K562 (cell line): ENCODE data around the gene WFDC1. TPM values are rescaled to one million over a fixed set of nuclear protein-coding genes. Genes with fewer than 3 reads are reported as not detected.

Source experiments
- ATAC-seq: fragments of 200-7000 bp; cut with Tn5 transposase; 3 replicates; pipeline ENCODE4 v1.9.1; 2020; ENCODE audit warnings: moderate library complexity
- BruUV-seq: library from RNA; stranded (reverse); fragments of 400-500 nt; replicated peaks from 2 replicates; lab custom pipeline; 2021; lab: Mats Ljungman, UMichigan
- CTCF ChIA-PET: fragments of 300-600 bp; formaldehyde crosslinking; extraction: SDS; loops from one replicate; lab custom pipeline; 2021; ENCODE audit warnings: low intra/inter-chr PET ratio; lab: Yijun Ruan, JAX
- POLR2A ChIA-PET: fragments of 300-600, 350-650 bp; sonication (Branson Sonifier 250); formaldehyde crosslinking; extraction: SDS; loops from one replicate; lab custom pipeline; 2021; ENCODE audit warnings: antibody characterized with exemption, inconsistent platforms; lab: Yijun Ruan, JAX
- DNase-seq, 4 experiments: peaks; one replicate each; pipeline versions ENCODE4 v3.0.0 to v3.0.0-alpha.2; 2011 to 2018; ENCODE audit warnings: low spot score in 3 of 4, mixed read lengths in 3 of 4; ENCODE audit errors: extremely low read depth in 1 of 4
- FAIRE-seq: peaks from 2 replicates; lab custom pipeline; 2011; peaks lifted over from hg19 to GRCh38; lab: Jason Lieb, UNC
- H2AFZ ChIP-seq: 2 replicates; pipeline ENCODE4 v1.6.0; 2011; ENCODE audit warnings: low read depth, low read length, control low read depth, inconsistent platforms
- H3K27ac ChIP-seq: fragments of 200-600 bp; 3 replicates; pipeline ENCODE4 v1.8.0; 2011; ENCODE audit warnings: low read depth, mild to moderate bottlenecking, control low read depth, inconsistent platforms, low read length, moderate library complexity, mixed read lengths; ENCODE audit errors: extremely low read depth
- H3K27me3 ChIP-seq, 2 experiments: fragments of 300-600 bp in 1 of 2; 2 replicates in 1 of 2; 3 replicates in 1 of 2; pipeline versions ENCODE4 v1.6.0 to v1.8.0; 2011; ENCODE audit warnings: inconsistent platforms in 2 of 2, low read length in 2 of 2, mild to moderate bottlenecking in 1 of 2, mixed read lengths in 1 of 2, moderate library complexity in 1 of 2; ENCODE audit not compliant: control insufficient read depth in 2 of 2, insufficient read depth in 2 of 2
- H3K36me3 ChIP-seq: fragments of 300-600 bp; 3 replicates; pipeline ENCODE4 v1.8.0; 2011; ENCODE audit warnings: mild to moderate bottlenecking, low read length, inconsistent platforms; ENCODE audit not compliant: control insufficient read depth, insufficient read depth
- H3K4me1 ChIP-seq, 2 experiments: fragments of 200-600 bp in 1 of 2; replicated peaks in 1 of 2; 2 replicates in 1 of 2; 3 replicates in 1 of 2; pipeline versions ENCODE4 v1.5.1 to v1.8.0; 2011; ENCODE audit warnings: inconsistent platforms in 2 of 2, low read length in 2 of 2, mild to moderate bottlenecking in 1 of 2, mixed read lengths in 1 of 2, moderate library complexity in 1 of 2; ENCODE audit not compliant: control insufficient read depth in 2 of 2, insufficient read depth in 2 of 2
- H3K4me2 ChIP-seq: 2 replicates; pipeline ENCODE4 v1.6.1; 2011; ENCODE audit warnings: low read length, control low read depth, inconsistent platforms, mixed read lengths; ENCODE audit not compliant: insufficient read depth
- H3K4me3 ChIP-seq: fragments of 200-600 bp; sonication (generic), shearing (Covaris generic); 2 replicates; pipeline ENCODE4 v1.5.1; 2016; ENCODE audit warnings: control low read depth, inconsistent platforms
- H3K79me2 ChIP-seq: fragments of 200-600 bp; 3 replicates; pipeline ENCODE4 v1.8.0; 2011; ENCODE audit warnings: low read length, inconsistent platforms; ENCODE audit not compliant: control insufficient read depth, insufficient read depth
- H3K9ac ChIP-seq, 2 experiments: 2 replicates each; pipeline versions ENCODE4 v1.6.0 to v1.6.1; 2011; ENCODE audit warnings: low read depth in 2 of 2, low read length in 2 of 2, control low read depth in 1 of 2, inconsistent platforms in 1 of 2, mild to moderate bottlenecking in 1 of 2, mixed read lengths in 1 of 2; ENCODE audit not compliant: insufficient read depth in 1 of 2
- H3K9me1 ChIP-seq: one replicate; pipeline ENCODE4 v1.6.0; 2011; ENCODE audit warnings: inconsistent platforms, mild to moderate bottlenecking, low read length, moderate library complexity; ENCODE audit not compliant: control insufficient read depth, insufficient read depth
- H3K9me3 ChIP-seq: replicated peaks from 2 replicates; pipeline ENCODE4 v1.5.1; 2011; ENCODE audit warnings: low read depth, low read length, inconsistent platforms; ENCODE audit not compliant: control insufficient read depth, insufficient read depth
- H4K20me1 ChIP-seq: replicated peaks from 2 replicates; pipeline ENCODE4 v1.6.1; 2011; ENCODE audit warnings: low read length, inconsistent platforms, mixed read lengths; ENCODE audit not compliant: control insufficient read depth, insufficient read depth
- ADNP ChIP-seq: fragments of 200-800 bp; sonication (Bioruptor generic); IDR thresholded peaks from 2 replicates; pipeline ENCODE4 v1.6.1; 2016; ENCODE audit warnings: missing genetic modification characterization, missing compliant biosample characterization
- ARHGAP35 ChIP-seq: fragments of 450-650 bp; IDR thresholded peaks from 2 replicates; pipeline ENCODE4 v1.6.1; 2018; ENCODE audit not compliant: partially characterized antibody
- BCOR ChIP-seq: fragments of 450-650 bp; IDR thresholded peaks from 2 replicates; pipeline ENCODE4 v1.6.1; 2016
- BMI1 ChIP-seq: fragments of 150-350 bp; IDR thresholded peaks from 2 replicates; pipeline ENCODE4 v1.6.1; 2014; ENCODE audit warnings: low read length
- CBX1 ChIP-seq: sonication (generic); IDR thresholded peaks from 2 replicates; pipeline ENCODE4 v1.6.1; 2016; ENCODE audit warnings: antibody characterized with exemption, low read depth, mild to moderate bottlenecking
- CLOCK ChIP-seq: fragments of 250-450 bp; sonication (Bioruptor Pico); IDR thresholded peaks from 2 replicates; pipeline ENCODE4 v1.4.0; 2020; ENCODE audit warnings: mild to moderate bottlenecking, moderate library complexity, borderline replicate concordance
- CTCFL ChIP-seq: IDR thresholded peaks from 2 replicates; pipeline ENCODE4 v1.6.1; 2011; ENCODE audit warnings: borderline replicate concordance, low read depth, mild to moderate bottlenecking, moderate library complexity, low read length; ENCODE audit not compliant: insufficient read depth, poor library complexity, severe bottlenecking
- KDM1A ChIP-seq, 2 experiments: fragments of 450-650 bp; IDR thresholded peaks; 2 replicates each; pipeline ENCODE4 v1.6.1; 2016; ENCODE audit warnings: mild to moderate bottlenecking in 2 of 2
- NRF1 ChIP-seq, 2 experiments: fragments of 450-650 bp; IDR thresholded peaks in 1 of 2; conservative IDR thresholded peaks in 1 of 2; 2 replicates each; pipeline ENCODE4 v1.6.1; 2014; ENCODE audit warnings: mild to moderate bottlenecking in 2 of 2
- PTRF ChIP-seq: fragments of 450-650 bp; IDR thresholded peaks from 2 replicates; pipeline ENCODE4 v1.6.1; 2016; ENCODE audit warnings: mild to moderate bottlenecking, missing genetic modification characterization, missing compliant biosample characterization
- RBBP5 ChIP-seq: fragments of 200-600 bp; sonication (generic); IDR thresholded peaks from 2 replicates; pipeline ENCODE4 v1.6.1; 2012; ENCODE audit warnings: borderline replicate concordance, mild to moderate bottlenecking, low read length, control low read depth, inconsistent platforms; ENCODE audit not compliant: insufficient read depth, poor library complexity, severe bottlenecking
- RBM25 ChIP-seq: fragments of 200-400 bp; formaldehyde crosslinking; IDR thresholded peaks from 2 replicates; pipeline ENCODE4 v1.6.1; 2018; ENCODE audit warnings: low read length, low read depth, moderate library complexity; ENCODE audit not compliant: severe bottlenecking
- RCOR1 ChIP-seq, 2 experiments: IDR thresholded peaks; 2 replicates each; pipeline ENCODE4 v1.6.1; 2012; ENCODE audit warnings: low read depth in 2 of 2, low read length in 2 of 2, borderline replicate concordance in 1 of 2, improper control_type of control experiment in 1 of 2
- SMARCA5 ChIP-seq: fragments of 450-650 bp; IDR thresholded peaks from 2 replicates; pipeline ENCODE4 v1.6.1; 2016
- SMARCB1 ChIP-seq: IDR thresholded peaks from 2 replicates; pipeline ENCODE4 v1.6.1; 2011; ENCODE audit warnings: improper control_type of control experiment, low read depth; ENCODE audit not compliant: insufficient read length
- SOX6 ChIP-seq: fragments of 450-650 bp; IDR thresholded peaks from 2 replicates; pipeline ENCODE4 v1.6.1; 2014; ENCODE audit warnings: mild to moderate bottlenecking
- ZBTB1 ChIP-seq: sonication (generic); formaldehyde crosslinking; IDR thresholded peaks from 2 replicates; pipeline ENCODE4 v1.8.1; 2023; ENCODE audit warnings: missing genetic modification reagents, low read depth, mild to moderate bottlenecking, borderline replicate concordance
- ZFP36 ChIP-seq: fragments of 150-350 bp; IDR thresholded peaks from 2 replicates; pipeline ENCODE4 v1.6.1; 2018; ENCODE audit warnings: low read length, low read depth; ENCODE audit not compliant: partially characterized antibody
- ZNF140 ChIP-seq: fragments of 250-450 bp; sonication (Bioruptor Pico); IDR thresholded peaks from 2 replicates; pipeline ENCODE4 v1.8.0; 2021; ENCODE audit warnings: moderate library complexity, mild to moderate bottlenecking, inconsistent platforms
- whole genome bisulfite sequencing: fragments of 100-300 bp; shearing (Covaris generic); methylation state at CpG from one replicate; pipeline ENCODE4 v1.1.6; 2016; ENCODE audit warnings: low coverage, mixed read lengths; ENCODE audit not compliant: insufficient coverage; ENCODE audit errors: missing lambda C conversion rate; 5-methylcytosine and 5-hydroxymethylcytosine counted together
- in situ Hi-C: fragments of 300-500 bp; cut with MboI; formaldehyde crosslinking; loops from 4 replicates; pipeline ENCODE4 v1.15.0; 2018; ENCODE audit warnings: inconsistent platforms, mixed read lengths
- intact Hi-C: fragments of 100-400 bp; cut with micrococcal nuclease; formaldehyde crosslinking; loops from 2 replicates; pipeline ENCODE4 v1.14.2; 2022
- polyA plus RNA-seq, 8 experiments: library from polyadenylated mRNA; depleted of rRNA in 4 of 8; stranded (reverse) in 5 of 8; unstranded in 3 of 8; fragments of >200 nt; fragmentation: Nextera tagmentation in 2 of 8; fragmentation: Illumina TruSeq in 1 of 8; extraction: Ambion mirVana in 2 of 8; extraction: Trizol in 1 of 8; gene quantifications; 2 replicates each; pipeline versions ENCODE4 v1.2.1 to v1.2.3, GENCODE V29; 2011 to 2014; ENCODE audit warnings: inconsistent platforms in 1 of 8, missing spikeins in 1 of 8
- total RNA-seq, 7 experiments: library from RNA; depleted of rRNA in 6 of 7; stranded (reverse); fragments of >200 nt in 6 of 7; fragmentation: Illumina TruSeq in 2 of 7; extraction: Trizol in 2 of 7; gene quantifications; 2 replicates each; pipeline versions ENCODE4 v1.2.1 to v1.2.3, GENCODE V29; 2011 to 2021; ENCODE audit warnings: low replicate concordance in 1 of 7

The WFDC1 gene
- total and polyA plus RNA-seq, 9 of the 15 experiments (the other 6 are each of a cell fraction or from before 2014, with no cell fraction given): not detected

- H4K20me1 ChIP-seq: peaks cover 6% of the 10 kb centered on the region
- ATAC-seq (no peak), FAIRE-seq (no peak), DNase-seq (no peak)
- no peaks in the 10 kb centered on the region for H3K9me1 ChIP-seq
- ChIA-PET CTCF (no interaction called here), POLR2A (no interaction called here)
- H3K9me3 ChIP-seq: no peaks in the 10 kb centered on the region
- no peaks in the 10 kb centered on the region for H3K4me1 ChIP-seq
- WGBS: under 1% methylated on average over 8 of the region's 8 CpGs
- no peak for TF ChIP-seq RBBP5
- TF ChIP-seq RCOR1 (IDR thresholded peaks at IDR 0.05; ENCODE audit: borderline replicate concordance in 1 of 2, low read depth in 2 of 2, low read length in 2 of 2): 0 out of 4 replicates have a peak, but pooled peaks of 1 of the 2 experiments have one; percentile 13
- TF ChIP-seq SOX6: no peak
- TF ChIP-seq BCOR: peak; percentile 70; the same call in 1 of the 2 replicates
- no peak for TF ChIP-seq ARHGAP35
- peak; percentile 49; the same call in 1 of the 2 replicates for TF ChIP-seq SMARCA5
- TF ChIP-seq ZFP36: peak; percentile 69
- TF ChIP-seq RBM25: peak; percentile 91
- no peak for TF ChIP-seq PTRF (tag)
- peak; percentile 9 to 43; a peak in 2 of 4 replicates for TF ChIP-seq KDM1A (IDR thresholded peaks at IDR 0.05)
- no peak for TF ChIP-seq CLOCK (CRISPR knock-in tag)
- TF ChIP-seq ZBTB1: no peak
- TF ChIP-seq CTCFL: no peak
- no peak for TF ChIP-seq SMARCB1
- TF ChIP-seq CBX1: peak; percentile 37; the same call in 1 of the 2 replicates
- TF ChIP-seq BMI1: no peak
- TF ChIP-seq ADNP: 0 out of 2 replicates have a peak, but pooled peaks have one; percentile 55
- no peak for TF ChIP-seq NRF1 (conservative IDR thresholded peaks at IDR 0.05 in 1 of 2, IDR thresholded peaks at IDR 0.05 in 1 of 2)
- TF ChIP-seq ZNF140: no peak
- H3K27me3 ChIP-seq: peaks cover 69 to 89% of the 10 kb centered on the region in 2 experiments
- no peaks in the 10 kb centered on the region for H3K36me3 ChIP-seq
- no peak overlapping the region for H3K27ac ChIP-seq
- in situ Hi-C loops: no loop called here
- no peaks in the 10 kb centered on the region for H3K79me2 ChIP-seq
- BruUV-seq: no TSS peak
- intact Hi-C loops: no loop called here
- no peak overlapping the region for H3K4me3 ChIP-seq
- no peak overlapping the region for H2AFZ ChIP-seq
- no peak overlapping the region for H3K4me2 ChIP-seq
- H3K9ac ChIP-seq: no peak overlapping the region
Observed at GRCh38 chr16:84288902-84289301, 5.8 kb upstream of the WFDC1 start.
